Mesendoderm (in vitro differentiated cells): ENCODE measurements around the gene INSYN2B.
"Not testable (repeated sequence)": the region's sequence is repeated elsewhere in the genome, so short reads cannot be mapped to it uniquely, and the experiment has no call there.

Experiments used
- DNase-seq: peaks from one replicate; pipeline ENCODE4 v3.0.0; 2013
- H2AK5ac ChIP-seq: 2 replicates; pipeline ENCODE4 v1.6.1; 2013; ENCODE audit warnings: low read length, inconsistent platforms
- H2BK120ac ChIP-seq: 2 replicates; pipeline ENCODE4 v1.6.1; 2013; ENCODE audit warnings: low read depth, mild to moderate bottlenecking, low read length, moderate library complexity, mixed read lengths
- H2BK15ac ChIP-seq: replicated peaks from 2 replicates; pipeline ENCODE4 v1.6.1; 2013; ENCODE audit warnings: low read depth, mild to moderate bottlenecking, moderate library complexity
- H2BK5ac ChIP-seq: 2 replicates; pipeline ENCODE4 v1.6.1; 2013; ENCODE audit warnings: low read length, inconsistent platforms
- H3K18ac ChIP-seq: 2 replicates; pipeline ENCODE4 v1.6.1; 2013; ENCODE audit warnings: mild to moderate bottlenecking, low read length, mixed read lengths
- H3K23ac ChIP-seq: one replicate; pipeline ENCODE4 v1.6.1; 2013; ENCODE audit warnings: low read length
- H3K27ac ChIP-seq: 2 replicates; pipeline ENCODE4 v1.5.1; 2013; ENCODE audit warnings: low read depth, mild to moderate bottlenecking, inconsistent platforms, low read length, moderate library complexity
- H3K27me3 ChIP-seq: 2 replicates; pipeline ENCODE4 v1.6.1; 2013; ENCODE audit warnings: low read length, control low read depth, mild to moderate bottlenecking, inconsistent platforms; ENCODE audit not compliant: insufficient read depth, poor library complexity
- H3K36me3 ChIP-seq: 2 replicates; pipeline ENCODE4 v1.6.1; 2013; ENCODE audit warnings: low read length, inconsistent platforms; ENCODE audit not compliant: control insufficient read depth, insufficient read depth
- H3K4ac ChIP-seq: one replicate; pipeline ENCODE4 v1.6.1; 2013; ENCODE audit warnings: low read depth, mild to moderate bottlenecking, low read length, moderate library complexity
- H3K4me1 ChIP-seq: 2 replicates; pipeline ENCODE4 v1.6.1; 2013; ENCODE audit warnings: low read depth, low read length, inconsistent platforms; ENCODE audit not compliant: control insufficient read depth
- H3K4me2 ChIP-seq: 2 replicates; pipeline ENCODE4 v1.6.1; 2013; ENCODE audit warnings: low read length
- H3K4me3 ChIP-seq: 2 replicates; pipeline ENCODE4 v1.5.1; 2013; ENCODE audit warnings: mild to moderate bottlenecking, low read length
- H3K56ac ChIP-seq: one replicate; pipeline ENCODE4 v1.6.1; 2013; ENCODE audit warnings: low read length
- H3K79me1 ChIP-seq: 2 replicates; pipeline ENCODE4 v1.6.1; 2013; ENCODE audit warnings: low read length, inconsistent platforms
- H3K79me2 ChIP-seq: 2 replicates; pipeline ENCODE4 v1.6.1; 2013; ENCODE audit warnings: mild to moderate bottlenecking, low read length; ENCODE audit not compliant: control insufficient read depth, insufficient read depth
- H3K9ac ChIP-seq: 2 replicates; pipeline ENCODE4 v1.6.1; 2013; ENCODE audit warnings: low read length, inconsistent platforms
- H4K5ac ChIP-seq: one replicate; pipeline ENCODE4 v1.6.1; 2013; ENCODE audit warnings: low read length
- H4K8ac ChIP-seq: one replicate; pipeline ENCODE4 v1.6.1; 2013; ENCODE audit warnings: low read depth, mild to moderate bottlenecking, control low read depth, low read length, moderate library complexity
- WGBS: extraction: QIAGEN DNeasy Blood & Tissue Kit; methylation state at CpG from one replicate; pipeline ENCODE4 v1.1.7; 2013; ENCODE audit warnings: low lambda C conversion rate, missing lambda C conversion rate; ENCODE audit not compliant: insufficient coverage; ENCODE audit errors: extremely low coverage; 5-methylcytosine and 5-hydroxymethylcytosine counted together

INSYN2B gene

DNA sequence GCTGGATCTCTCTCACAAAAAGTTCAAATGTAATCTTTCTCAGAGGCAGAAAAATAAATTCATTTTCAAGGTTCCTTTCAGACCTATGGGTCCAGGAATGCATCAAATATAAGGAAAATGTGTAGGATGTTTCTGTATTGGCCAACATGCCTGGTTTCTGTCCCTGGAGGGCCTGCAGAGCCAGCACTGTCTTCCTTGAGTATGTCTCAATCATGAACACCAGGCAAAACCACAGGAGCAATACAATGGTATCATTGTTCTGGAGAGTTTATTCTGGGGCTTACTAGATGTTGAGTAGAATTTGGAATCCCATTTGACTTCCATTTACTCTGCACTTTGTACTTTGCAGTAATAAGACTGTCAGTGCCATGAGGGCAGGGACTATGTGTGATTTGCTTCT, 23.5 kb downstream of the INSYN2B start:
- Histone ChIP-seq H3K79me2 (no peaks in the 10 kb centered on the region), H3K79me1 (no peaks in the 10 kb centered on the region), H2AK5ac (no peak overlapping the region), H2BK5ac (no peak overlapping the region), H3K4me3 (no peak overlapping the region), H3K56ac (no peak overlapping the region), H3K27ac (no peak overlapping the region), H4K5ac (no peak overlapping the region), H4K8ac (no peak overlapping the region), H3K4ac (no peak overlapping the region), H3K36me3 (no peaks in the 10 kb centered on the region), H2BK120ac (no peak overlapping the region), H3K4me2 (no peak overlapping the region), H3K4me1 (no peaks in the 10 kb centered on the region), H2BK15ac (no peak overlapping the region), H3K27me3 (no peaks in the 10 kb centered on the region), H3K23ac (no peak overlapping the region), H3K18ac (no peak overlapping the region), H3K9ac (no peak overlapping the region)
- DNase-seq: no peak

DNA sequence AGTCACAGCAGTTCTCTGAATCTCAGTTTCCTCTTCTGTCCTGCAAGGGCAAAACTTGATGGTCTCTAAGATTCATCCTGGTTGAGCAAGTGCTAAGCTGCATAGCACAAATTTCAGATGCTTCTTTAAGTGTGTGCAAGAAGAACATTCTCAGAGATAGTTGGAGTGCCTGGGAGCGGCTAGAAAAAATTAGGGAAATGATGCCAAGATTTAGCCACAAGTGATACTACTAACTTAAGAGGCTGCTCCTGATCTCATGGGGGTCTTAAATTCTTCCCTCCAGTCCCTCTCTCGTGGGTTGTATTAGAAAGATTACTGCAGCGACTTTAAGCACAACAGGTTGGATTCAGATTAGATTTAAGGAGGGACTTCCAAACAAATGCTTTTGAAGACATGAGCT, 24.2 kb downstream of the INSYN2B start:
- Histone ChIP-seq H2BK120ac (no peak overlapping the region), H3K4ac (no peak overlapping the region), H2AK5ac (no peak overlapping the region), H3K79me2 (no peaks in the 10 kb centered on the region), H3K4me3 (no peak overlapping the region), H3K4me1 (no peaks in the 10 kb centered on the region), H3K18ac (no peak overlapping the region), H4K5ac (no peak overlapping the region), H3K36me3 (no peaks in the 10 kb centered on the region), H4K8ac (no peak overlapping the region), H3K27me3 (no peaks in the 10 kb centered on the region), H2BK15ac (no peak overlapping the region), H3K79me1 (no peaks in the 10 kb centered on the region), H3K56ac (no peak overlapping the region), H3K23ac (no peak overlapping the region), H3K4me2 (no peak overlapping the region), H3K9ac (no peak overlapping the region), H2BK5ac (no peak overlapping the region), H3K27ac (no peak overlapping the region)
- no CpG with 5 or more reads among the region's 3 CpGs for WGBS
- DNase-seq: no peak

DNA sequence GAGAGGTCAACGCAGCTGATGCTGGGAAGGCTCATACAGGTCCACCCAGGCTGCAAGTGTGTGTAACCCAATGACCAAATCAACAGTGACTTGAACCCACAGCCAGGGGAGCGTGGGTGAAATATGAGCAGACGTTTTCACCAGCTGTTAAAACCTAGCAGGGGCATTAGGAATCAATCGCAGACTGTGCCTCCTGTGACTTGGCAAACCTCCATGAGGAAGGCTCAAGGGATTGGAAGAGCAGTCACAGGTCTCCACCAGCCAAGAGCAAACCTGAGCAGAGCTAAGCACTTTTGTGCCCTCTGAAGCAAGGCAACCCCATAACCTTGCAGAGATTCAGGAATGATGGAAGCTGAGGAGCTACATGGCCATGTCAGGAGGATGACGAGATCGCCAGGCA, 25.5 kb downstream of the INSYN2B start:
- no peak overlapping the region for H2BK15ac ChIP-seq
- H3K4me1 ChIP-seq: no peaks in the 10 kb centered on the region
- H2AK5ac ChIP-seq: no peak overlapping the region
- H3K4me2 ChIP-seq: no peak overlapping the region
- WGBS: no CpG with 5 or more reads among the region's 6 CpGs
- H3K27me3 ChIP-seq: no peaks in the 10 kb centered on the region
- H3K79me1 ChIP-seq: no peaks in the 10 kb centered on the region
- no peak overlapping the region for H2BK5ac ChIP-seq
- H3K4ac ChIP-seq: no peak overlapping the region
- no peaks in the 10 kb centered on the region for H3K36me3 ChIP-seq
- H3K79me2 ChIP-seq: no peaks in the 10 kb centered on the region
- no peak overlapping the region for H3K9ac ChIP-seq
- H3K27ac ChIP-seq: no peak overlapping the region
- no peak overlapping the region for H4K5ac ChIP-seq
- no peak overlapping the region for H3K18ac ChIP-seq
- no peak overlapping the region for H2BK120ac ChIP-seq
- no peak overlapping the region for H3K4me3 ChIP-seq
- H3K23ac ChIP-seq: no peak overlapping the region
- H4K8ac ChIP-seq: no peak overlapping the region
- no peak overlapping the region for H3K56ac ChIP-seq
- no peak for DNase-seq

DNA sequence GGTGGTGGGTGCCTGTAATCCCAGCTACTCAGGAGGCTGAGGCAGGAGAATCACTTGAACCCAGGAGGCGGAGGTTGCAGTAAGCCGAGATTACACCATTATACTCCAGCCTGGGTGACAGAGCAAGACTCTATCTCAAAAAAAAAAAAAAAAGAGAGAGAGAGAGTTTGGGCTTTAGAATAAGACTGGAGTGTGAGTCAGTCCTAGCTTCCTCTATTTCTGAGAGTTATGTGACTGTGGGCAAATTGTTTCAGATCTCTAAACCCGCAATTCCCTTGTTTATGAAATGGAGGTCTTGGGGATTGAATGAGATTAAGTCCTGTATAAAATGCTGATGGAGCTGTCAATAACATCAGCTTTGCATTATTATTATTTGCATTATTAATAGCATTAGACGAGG, 27.1 kb downstream of the INSYN2B start:
- H2BK120ac ChIP-seq, H4K5ac ChIP-seq, H3K4me2 ChIP-seq, H3K56ac ChIP-seq, DNase-seq, H3K4me1 ChIP-seq, H3K27ac ChIP-seq, H3K18ac ChIP-seq, H2BK15ac ChIP-seq, H3K79me1 ChIP-seq, H2BK5ac ChIP-seq, H3K23ac ChIP-seq, H3K36me3 ChIP-seq, H4K8ac ChIP-seq, H3K79me2 ChIP-seq, H3K9ac ChIP-seq, H3K27me3 ChIP-seq, H2AK5ac ChIP-seq, H3K4me3 ChIP-seq, H3K4ac ChIP-seq: not testable (repeated sequence)
- no CpG with 5 or more reads among the region's 4 CpGs for WGBS

DNA sequence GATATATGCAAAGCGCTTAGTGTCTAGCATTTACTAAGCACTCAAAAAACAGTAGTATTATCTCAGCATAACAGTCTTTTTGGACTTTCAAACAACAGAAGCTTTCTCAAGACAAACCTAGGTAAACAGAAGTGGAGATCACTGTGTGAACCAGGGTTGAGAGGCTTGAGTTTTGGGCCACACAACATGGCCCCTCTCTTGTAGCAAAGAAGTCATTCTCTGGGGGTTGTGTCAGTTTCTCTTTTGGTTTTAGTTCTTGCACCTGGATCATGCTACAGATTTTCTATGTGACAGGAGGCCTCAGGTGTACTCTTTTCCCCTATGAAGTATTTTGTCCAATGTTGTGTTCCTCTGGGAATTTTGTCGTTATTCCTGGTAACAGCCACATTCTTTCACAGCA, 30.0 kb downstream of the INSYN2B start:
- no peak overlapping the region for H2AK5ac ChIP-seq
- H3K18ac ChIP-seq: no peak overlapping the region
- H3K36me3 ChIP-seq: no peaks in the 10 kb centered on the region
- no peak for DNase-seq
- H3K27me3 ChIP-seq: no peaks in the 10 kb centered on the region
- H3K79me2 ChIP-seq: no peaks in the 10 kb centered on the region
- WGBS: no CpG with 5 or more reads among the region's 2 CpGs
- no peak overlapping the region for H3K56ac ChIP-seq
- H4K5ac ChIP-seq: no peak overlapping the region
- H3K23ac ChIP-seq: no peak overlapping the region
- H3K4me3 ChIP-seq: no peak overlapping the region
- no peak overlapping the region for H2BK5ac ChIP-seq
- no peak overlapping the region for H3K4me2 ChIP-seq
- H3K9ac ChIP-seq: no peak overlapping the region
- peaks cover 4% of the 10 kb centered on the region for H3K4me1 ChIP-seq
- no peak overlapping the region for H3K27ac ChIP-seq
- no peaks in the 10 kb centered on the region for H3K79me1 ChIP-seq
- no peak overlapping the region for H3K4ac ChIP-seq
- no peak overlapping the region for H2BK15ac ChIP-seq
- no peak overlapping the region for H2BK120ac ChIP-seq
- H4K8ac ChIP-seq: no peak overlapping the region

DNA sequence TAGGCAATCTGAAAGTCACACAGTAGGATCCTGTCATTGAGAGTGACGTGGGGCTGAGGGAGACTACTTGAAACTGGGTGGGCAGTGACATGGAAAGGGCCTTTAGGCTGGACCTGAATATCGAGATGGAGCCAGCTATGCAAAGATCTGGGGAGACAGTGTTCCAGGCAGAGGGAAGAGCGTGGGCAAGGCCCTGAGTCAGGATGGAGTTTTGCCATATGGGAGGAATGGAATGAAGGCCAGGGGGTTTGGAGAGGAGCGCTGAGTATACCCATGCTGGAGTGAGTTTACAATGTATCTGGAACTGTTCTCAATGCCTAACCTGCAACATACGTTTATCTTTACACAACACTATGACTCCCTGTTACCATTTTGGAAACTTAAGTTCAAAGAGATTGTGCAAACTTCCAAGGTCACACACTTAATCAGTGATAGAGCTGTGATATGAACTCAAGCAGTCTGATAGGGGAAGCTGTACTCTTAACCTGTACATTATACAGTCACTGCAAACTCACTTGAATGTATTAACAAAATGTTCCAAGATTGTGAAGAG, 33.5 kb downstream of the INSYN2B start:
- H2BK5ac ChIP-seq: no peak overlapping the region
- no CpG with 5 or more reads among the region's 5 CpGs for WGBS
- H3K4me1 ChIP-seq: peaks cover 4% of the 10 kb centered on the region
- H2BK15ac ChIP-seq: no peak overlapping the region
- H3K9ac ChIP-seq: no peak overlapping the region
- DNase-seq: no peak
- no peak overlapping the region for H2BK120ac ChIP-seq
- H3K36me3 ChIP-seq: no peaks in the 10 kb centered on the region
- no peak overlapping the region for H2AK5ac ChIP-seq
- no peak overlapping the region for H4K5ac ChIP-seq
- H3K18ac ChIP-seq: no peak overlapping the region
- no peaks in the 10 kb centered on the region for H3K79me1 ChIP-seq
- H3K4me3 ChIP-seq: no peak overlapping the region
- no peak overlapping the region for H3K4me2 ChIP-seq
- H3K27ac ChIP-seq: no peak overlapping the region
- no peaks in the 10 kb centered on the region for H3K27me3 ChIP-seq
- H3K79me2 ChIP-seq: no peaks in the 10 kb centered on the region
- no peak overlapping the region for H3K23ac ChIP-seq
- no peak overlapping the region for H4K8ac ChIP-seq
- no peak overlapping the region for H3K4ac ChIP-seq
- no peak overlapping the region for H3K56ac ChIP-seq
